ENCODE results near the gene KIRREL1.
"Not testable (repeated sequence)": the region's sequence is repeated elsewhere in the genome, so short reads cannot be mapped to it uniquely, and the experiment has no call there.

The KIRREL1 gene

DNA sequence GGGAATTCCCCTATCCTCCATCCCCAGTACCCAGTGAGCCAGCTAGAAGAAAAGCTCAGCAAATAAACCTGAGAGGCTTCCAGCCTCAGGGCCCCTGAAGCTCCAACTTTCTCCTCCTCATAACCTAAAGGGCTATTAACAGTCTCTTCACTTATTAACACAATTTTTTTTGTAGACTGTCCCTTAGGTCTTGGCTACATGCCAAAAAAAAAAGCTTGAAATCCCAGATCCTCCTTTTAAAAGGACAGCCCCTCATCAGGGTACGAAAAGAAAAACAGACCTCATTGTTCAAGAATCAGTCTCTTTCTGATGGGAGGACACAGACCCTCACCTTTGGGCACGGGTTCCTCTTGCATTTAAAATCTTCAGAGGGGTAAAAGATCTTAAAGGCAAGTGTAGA, 114.5 kb downstream of the KIRREL1 start:
- no peak for DNase-seq

DNA sequence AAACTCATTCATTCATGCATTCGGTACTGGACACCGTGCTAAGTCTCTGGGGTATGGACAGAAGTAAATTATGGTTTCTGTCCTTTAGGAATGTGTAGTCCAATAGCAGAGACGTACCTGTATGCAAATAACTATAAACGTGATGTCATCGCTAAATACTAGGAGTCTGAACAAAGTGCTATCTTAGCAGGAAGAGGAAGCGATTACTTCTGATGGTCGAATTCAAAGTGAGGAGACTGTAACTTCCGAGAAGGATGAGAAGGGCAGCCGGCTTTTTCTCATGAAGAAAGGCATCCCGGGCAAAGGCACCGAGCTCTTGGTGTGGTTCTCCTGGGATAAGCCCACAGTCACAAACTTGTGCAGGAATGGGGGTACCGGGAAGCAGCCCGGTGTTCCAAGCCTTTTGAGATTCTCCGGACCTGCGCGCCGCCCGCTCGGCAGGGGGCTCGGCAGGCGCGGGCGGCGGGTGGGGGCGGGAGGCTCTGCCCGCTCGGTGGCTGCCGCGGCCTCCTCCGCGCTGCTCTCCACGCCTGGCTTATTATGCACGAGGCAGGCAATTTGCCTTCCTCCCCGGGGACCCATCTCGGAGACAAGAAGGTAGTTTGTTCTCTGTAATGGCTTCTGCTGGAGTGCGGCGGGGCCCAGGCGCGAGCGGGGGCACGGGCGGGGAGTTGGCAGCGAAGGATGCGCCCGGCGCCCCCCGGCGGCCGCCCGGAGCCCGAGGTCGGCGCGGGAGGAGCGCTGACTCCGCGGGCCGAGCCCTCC, 119.7 kb downstream of the KIRREL1 start:
- peak; percentile 59 for DNase-seq

DNA sequence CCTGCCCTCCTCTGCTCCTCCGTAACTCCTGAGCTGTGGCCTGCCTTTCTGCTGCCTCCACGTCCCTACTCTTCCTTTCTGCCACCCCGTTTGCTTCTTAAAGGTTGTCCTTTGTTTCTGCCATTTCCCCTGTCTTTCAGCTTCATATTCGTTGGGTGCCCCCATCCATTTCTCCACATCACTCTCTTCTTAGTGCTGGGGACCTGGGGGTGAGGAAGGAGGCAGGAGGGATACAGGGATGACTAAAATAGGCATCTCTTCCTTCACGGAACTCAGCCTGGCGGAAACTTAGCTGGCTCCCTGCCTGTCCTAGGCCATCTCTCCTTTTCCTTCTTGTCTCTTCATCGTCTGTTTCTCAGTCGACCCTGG, 120.3 kb downstream of the KIRREL1 start:
- no peak for DNase-seq

DNA sequence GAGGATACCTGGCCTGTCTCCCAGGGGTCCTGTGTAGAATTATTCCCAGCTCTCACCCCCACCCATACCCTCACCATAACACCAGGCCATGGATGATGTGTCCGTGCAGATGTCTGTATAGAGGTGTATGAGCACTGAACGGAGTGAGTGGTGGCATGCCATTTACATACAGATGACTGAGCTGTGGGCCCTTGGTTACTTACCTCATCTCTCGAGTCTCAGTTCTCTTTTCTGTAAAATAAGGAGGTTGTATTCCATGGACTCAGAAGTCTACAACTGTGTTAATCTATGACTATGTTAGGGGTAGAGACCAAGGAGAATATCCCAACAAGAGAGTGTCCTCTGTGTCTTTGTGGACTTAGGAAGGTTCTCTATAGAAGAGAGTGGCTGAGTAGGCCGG, 121.7 kb downstream of the KIRREL1 start:
- DNase-seq: no peak

DNA sequence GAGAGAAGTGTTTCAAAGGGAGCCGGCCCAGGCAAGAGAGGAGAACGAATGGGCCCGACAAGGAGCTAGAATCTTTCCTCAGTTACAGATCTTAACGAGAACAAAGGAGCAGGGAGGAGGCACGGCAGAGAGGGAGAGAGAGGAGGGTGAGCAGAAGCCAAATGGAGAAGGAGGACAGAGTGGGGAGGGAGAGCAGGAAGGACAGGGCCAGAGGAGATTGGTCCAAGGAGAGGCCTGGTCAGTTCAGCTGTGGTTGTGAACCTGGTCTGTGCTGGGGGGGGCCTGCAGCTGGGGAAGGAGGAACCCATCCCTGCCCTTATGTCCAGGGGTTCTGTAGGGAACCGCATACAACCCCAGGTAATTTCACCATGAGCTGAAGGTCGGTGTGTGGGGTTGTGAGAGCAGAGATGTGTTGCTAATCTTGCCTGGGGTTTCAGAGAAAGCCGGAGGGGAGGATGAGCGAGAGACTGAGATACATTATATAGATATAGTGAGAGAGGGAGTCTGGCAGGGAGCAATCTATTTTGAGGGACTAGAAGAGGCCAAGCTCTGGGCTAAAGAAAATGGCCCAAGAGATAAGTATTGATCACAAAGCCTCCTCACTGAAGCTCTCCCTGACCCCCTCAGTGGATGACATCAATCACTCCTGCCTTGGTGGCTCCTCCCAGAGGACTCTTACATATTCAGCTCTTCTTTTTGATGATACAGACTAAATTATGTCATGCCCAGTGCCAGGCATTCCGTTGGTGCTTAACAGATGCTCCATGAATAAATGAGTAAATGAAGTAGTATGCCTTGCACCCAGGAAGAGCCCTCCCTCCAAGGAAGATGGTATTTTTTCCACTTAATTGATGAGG, 123.1 kb downstream of the KIRREL1 start:
- DNase-seq: no peak

DNA sequence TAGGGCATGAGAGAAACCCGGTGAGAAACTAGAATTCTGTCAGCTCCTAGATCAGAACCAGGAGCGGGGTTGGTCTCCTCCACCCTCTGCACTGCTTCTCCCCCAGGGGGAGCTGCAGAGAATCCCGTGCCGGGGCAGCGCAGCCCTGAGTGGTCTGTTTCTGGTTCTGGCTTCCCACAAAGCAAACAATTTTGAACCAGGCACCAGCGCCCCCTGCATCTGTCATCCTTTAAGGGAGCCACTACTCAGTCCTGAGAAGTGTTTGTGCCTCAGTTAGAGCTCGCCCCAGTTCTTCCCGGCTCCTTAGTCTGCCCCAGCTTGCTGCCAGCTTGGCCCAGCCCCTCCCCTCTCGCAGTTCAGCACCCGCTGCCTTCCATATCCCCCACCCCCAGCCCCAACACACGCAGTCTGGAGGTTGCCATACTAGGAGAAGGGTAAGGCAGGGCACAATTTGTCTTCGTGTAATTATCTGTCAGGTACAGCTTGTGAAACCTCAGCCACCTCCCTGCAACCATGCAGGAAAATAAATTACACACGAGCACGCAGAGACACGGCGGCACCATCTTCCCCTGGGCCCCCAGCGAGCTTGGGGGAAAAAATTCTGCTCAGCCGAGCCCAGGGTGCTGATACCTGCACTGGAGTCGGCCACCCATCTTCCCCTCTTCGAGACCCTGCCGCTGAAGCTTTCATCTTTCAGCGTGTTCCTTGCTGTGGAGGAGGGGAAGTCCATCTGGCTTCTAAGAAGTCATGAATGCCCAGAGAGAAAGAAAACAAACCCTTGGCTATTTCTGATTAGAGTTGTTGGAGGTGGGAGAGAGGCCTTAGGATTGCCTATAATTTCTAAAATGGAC, 124.6 kb downstream of the KIRREL1 start:
- peak; percentile 54 for DNase-seq

DNA sequence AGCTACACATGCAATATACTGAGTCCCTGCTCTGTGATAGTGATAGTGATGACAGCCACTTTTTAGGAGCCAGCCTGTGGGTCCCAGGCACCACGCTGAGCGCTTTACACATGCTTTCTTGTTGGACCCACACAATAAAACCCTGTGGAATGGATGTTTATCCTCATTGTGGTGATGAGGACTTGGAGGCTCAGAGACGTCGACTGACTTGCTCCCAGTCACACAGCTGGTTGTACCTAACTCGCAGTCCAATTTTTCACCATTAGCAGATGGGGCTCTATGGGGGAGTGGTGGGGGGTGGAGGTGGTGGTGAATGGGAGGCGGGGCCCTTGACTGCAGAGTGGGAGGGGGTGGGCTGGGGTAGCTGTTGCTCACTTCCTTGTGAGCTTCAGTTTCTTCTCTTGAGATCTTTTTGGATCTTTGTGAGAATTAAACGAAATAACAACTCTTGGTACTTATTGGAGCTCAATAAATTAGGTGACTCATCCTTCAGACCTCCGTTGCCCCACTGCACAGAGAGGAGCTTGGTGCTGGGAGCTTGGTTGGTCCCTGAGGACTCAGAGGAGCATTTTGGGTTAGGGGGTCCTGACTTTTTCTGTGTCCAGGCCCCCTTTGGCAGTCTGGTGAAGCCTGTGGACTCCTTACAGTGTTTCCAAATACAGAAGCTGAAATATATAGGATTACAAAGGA, 125.4 kb downstream of the KIRREL1 start:
- no peak for DNase-seq

DNA sequence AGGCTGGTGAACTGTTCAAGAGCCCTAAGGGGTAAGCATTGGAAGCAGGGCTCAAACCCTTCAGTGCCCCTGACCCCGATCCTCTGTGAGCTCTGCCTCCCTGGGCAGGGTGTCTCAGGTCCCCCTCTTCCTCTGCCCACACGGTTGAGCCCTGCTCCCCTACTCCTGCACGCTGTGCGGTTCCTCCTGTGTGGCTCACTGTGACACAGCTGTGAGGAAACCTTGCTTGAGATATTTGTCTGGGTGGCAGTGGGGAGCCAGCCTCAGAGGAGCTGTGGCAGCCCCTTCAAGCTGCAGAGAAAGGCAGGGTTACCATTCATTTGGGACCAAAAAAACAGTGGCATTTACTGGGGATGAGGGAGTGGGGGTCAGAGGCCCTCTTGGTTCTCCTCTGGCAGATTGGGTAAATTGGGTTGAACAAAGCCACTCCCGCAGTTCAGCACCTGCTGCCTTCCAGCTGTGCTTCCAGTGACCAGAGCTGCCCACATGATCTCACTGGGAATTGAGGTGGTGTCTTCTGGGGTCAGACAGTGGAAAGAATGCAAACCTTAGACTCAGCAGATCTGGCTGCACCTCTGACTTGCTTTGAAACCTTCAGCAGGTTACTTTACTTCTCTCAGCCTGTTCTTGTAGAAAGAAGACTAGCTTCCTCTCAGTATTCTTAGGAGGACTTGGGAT, 126.7 kb downstream of the KIRREL1 start:
- DNase-seq: no peak

DNA sequence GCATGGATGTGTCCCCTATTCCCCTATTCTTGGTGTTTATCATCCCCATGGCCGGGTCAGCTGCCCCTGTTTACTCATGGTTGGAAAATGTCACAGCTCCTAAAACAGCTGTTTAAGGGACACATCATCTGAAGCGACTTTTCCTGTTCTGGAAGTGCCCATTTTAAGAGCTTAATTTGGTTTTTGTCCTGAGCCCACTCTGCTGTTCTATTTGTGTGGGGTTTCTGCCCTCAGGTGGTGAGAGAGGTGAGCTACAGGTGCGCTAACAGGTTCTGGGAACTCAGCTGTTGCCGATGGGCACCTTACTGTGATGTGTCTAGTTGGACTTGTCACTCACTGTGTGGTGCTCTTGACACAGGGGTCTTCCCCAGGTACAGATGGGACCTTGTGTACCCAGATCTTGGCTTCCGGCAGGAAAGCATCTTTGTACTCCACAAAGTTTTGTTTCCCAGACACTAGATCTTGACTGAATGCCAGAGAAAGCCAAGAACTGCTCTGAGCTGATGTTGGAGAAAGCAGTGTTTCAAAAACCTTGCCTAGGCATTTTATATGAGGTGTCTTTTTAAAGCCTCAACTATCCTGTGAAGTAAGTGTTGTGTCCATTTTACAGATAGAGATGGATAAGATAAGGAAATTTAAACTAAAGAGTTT, 128.3 kb downstream of the KIRREL1 start:
- peak; percentile 47 for DNase-seq

DNA sequence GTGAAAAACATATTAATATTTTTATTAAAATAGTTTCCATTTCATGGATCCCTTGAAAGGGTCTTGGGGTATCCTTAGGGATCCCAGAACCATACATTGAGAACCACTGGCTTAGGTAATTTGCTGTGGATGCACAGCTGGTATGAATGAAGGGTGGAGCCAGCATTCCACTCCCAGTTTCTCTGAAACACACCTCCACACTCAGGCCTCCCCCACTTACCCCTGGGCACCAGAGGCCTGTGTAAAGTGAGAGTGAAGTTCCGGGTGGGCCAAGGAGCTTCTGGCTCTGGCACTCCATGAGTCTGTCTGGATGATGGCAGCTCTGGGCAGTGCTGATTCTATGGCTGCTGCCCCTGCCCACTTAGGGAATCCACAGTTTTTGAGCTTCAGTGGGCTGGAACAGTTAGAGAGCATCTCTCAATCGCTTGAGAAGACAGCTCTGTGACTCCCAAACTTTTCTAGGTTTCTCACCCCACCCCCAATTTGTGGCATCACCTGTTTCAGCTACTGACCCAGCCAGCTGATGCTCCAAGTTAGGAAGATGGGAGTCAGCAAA, 129.5 kb downstream of the KIRREL1 start:
- DNase-seq: no peak

DNA sequence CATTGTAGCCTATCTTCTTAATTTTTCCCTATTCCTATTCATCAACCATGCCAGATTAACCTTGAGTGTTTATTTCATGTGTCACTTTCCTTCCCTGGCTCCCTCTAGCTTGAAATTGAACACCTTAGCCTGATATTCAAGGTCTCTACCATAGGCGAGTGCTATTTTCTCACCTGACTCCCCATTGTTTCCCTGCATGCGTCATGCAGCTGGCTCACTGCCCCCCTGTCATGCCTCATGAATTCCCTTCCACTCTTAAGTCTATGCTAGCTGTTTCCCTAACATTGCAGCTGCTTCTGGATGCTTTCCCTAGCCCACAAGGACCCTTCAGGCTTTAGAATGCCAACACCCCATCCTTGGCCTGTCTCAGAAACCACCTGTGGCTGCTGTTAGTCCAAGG, 130.6 kb downstream of the KIRREL1 start:
- DNase-seq: no peak

DNA sequence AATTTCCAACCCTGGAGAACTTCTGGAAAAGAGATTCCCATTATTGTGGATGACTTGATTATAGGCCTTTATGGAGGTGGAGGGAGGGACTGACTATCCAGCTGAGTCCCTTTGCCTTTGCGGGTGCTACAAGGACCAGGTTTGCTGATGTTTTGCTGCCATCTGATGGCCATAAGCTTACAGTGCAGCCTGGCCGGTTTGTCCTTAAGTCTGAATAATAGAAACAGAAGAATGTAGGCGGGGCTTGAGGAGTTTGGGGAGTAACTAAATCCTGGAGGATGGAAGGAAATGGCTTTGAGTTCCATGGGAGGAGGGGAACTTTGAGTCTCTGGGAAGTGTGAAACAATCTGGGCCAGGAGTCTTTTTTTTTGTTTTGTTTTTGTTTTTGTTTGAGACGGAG, 131.6 kb downstream of the KIRREL1 start:
- DNase-seq: peak; percentile 93

DNA sequence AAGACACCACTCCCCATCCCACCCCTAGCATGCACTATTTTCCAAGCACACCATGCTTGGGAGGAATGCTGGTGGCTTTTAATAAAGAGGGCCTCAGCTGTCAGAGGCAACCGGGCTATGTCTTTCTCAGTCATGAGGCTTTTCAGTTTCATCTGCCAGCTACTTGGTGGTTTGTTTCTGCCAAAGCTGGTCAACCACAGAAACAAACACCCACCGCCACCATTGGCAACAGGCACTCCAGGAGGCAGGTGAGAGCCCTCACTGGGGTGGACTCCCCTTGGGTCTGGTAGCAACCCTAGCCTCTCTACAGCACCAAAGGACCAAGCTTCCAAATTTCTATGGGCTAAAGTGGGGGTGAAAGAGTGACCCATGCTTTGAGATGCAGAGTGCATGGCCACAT, 133.0 kb downstream of the KIRREL1 start:
- DNase-seq: no peak

DNA sequence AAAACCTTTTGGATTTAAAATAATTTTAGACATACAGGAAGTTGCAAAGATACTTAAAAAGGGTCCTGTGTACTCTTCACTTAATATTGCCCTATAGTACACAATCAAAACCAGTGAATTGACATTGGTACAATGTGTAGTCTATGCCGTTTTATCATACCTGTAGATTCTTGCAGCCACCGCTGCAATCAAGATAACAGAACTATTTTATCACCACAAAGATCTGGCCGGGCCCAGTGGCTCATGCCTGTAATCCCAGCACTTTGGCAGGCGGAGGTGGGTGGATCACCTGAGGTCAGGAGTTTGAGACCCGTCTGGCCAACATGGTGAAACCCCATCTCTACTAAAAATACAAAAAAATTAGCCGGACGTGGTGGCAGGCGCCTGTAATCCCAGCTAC, 135.1 kb downstream of the KIRREL1 start:
- DNase-seq: not testable (repeated sequence)

DNA sequence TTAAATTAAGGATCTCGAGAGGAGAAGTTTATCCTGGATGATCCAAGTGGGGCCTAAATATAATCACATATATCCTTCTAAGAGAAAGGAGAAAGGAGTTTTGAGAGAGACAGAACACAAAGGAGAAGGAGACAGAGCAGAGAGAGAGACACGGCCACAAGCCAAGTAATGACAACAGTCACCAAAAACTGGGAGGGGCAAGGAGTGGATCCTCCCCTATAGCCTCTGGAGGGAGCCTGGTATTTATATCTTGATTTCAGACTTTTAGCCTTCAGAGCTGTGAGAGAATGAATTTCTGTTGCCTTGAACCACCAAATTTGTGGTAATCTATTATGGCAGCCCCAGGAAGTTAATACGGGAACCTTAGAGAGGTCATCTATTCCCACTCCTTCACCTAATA, 137.8 kb downstream of the KIRREL1 start:
- DNase-seq: no peak

DNA sequence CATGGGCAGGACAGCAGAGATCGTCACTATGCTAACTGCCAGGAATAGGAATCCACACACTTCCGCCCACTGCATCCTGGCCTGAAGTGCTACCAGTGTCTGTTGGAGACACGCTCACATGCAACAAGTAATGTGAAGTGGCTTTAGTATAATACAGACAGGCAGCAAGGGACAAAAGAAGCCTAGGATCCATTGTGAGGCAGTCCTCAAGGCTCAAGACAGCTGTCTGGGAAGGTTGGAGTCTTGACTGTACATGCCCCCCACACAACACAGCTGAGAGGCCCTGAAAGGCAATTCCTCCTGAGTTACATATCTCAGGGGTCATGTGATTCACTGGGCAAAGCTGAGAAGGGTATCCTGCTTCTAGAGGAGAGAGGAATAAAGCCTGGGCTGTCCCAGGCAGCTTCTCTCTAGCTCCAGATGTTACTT, 147.3 kb downstream of the KIRREL1 start:
- no peak for DNase-seq

DNA sequence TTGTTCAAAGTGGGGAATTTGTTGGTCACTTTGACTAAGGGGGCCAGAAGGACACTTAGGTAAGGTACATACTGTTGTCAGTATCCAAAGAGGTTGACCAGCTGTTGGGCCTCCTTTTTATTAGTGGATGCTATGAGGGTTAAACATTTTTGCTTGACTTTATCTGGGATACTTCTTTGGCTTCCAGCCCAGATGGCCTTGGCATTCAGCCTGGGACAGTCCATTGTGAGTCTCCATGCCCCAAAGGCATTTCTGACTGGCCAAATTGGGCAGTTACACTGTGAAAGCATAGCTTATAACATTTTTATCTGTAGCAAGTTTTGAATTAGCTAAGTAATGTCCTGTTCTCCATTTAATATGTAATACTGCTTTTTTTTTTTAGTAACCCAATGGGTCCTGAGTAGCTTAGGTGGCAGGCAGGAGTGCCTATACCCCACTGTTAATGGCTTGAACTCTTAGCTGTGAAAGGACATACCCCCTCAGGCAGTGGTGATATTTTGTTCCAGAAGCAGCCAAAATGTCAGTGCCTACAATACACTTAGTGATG, 151.8 kb downstream of the KIRREL1 start:
- peak; percentile 52 for DNase-seq

DNA sequence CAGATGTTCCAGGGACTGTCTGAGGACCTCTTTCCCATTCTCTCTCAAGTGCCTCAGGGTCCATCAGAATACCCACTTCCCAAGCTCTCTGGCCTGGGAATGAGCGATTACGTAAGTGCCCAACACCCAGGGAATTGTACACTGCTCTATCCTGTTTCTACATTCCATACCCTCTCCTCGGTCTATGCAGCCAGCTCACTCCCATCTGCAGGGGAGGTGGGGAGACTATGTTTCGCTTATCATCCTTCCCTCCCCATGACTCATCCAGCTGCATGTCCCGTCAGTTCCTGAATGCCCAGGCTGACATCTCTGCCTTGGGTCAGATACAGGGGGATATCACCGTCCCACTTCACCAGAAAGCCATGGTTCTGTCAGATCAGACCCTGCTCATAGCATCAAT, 152.7 kb downstream of the KIRREL1 start:
- no peak for DNase-seq

DNA sequence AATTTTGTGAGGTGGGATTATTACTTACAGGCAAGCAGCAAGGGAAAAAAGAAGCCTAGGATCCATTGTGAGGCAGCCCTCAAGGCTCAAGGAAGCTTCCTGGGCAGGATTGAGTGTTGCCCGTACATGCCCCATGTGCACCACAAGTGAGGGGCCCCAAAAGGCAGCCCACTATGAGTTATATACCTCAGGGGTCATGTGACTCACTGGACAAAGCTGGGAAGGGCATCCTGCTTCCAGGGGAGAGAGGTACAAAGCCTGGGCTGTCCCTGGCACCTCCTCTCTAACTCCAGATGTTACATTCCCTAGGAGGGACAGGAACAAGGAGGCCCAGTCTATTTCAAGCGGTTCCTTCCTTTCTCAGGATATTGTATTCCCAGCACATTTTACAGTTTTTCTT, 153.3 kb downstream of the KIRREL1 start:
- no peak for DNase-seq

DNA sequence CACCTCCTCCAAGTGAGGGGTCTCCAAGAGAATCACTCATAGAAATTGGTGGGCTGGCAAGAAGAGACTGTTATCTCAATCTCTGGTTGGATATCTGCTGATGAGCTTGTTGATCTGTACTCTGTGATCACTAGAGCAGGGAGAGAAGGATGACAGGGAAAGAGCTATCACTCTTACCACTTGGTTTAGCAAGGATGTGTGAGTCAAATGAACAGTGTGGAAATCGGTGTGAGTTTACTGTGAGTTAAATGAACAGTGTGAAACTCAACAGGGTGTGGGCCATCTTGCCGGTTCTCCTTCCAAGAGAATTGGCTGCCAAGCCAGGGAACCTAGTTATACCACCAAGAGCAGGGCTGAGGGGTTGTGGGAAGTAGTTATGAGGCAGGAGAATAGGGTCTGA, 154.0 kb downstream of the KIRREL1 start:
- DNase-seq: no peak

DNA sequence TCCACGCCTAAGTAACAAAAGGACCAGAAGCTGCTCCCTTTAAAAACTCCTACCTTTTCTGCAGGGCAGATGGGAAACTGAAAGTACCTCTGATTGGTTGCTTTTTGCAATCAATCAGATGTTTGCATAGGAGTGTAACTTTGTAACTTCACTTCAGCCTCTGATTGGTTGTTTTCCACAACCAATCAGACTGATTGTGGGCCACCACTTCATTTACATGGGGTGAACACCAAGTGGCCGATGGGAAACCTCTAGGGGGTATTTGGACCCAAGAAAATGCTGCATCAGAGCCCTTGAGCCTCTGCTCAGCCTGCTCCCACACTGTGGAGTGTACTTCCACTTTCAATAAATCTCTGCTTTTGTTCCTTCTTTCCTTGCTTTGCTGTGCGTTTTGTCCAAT, 154.4 kb downstream of the KIRREL1 start:
- no peak for DNase-seq

All from femur (tissue), 1 donor.